ENCODE data around the gene BLNK. TPM values are rescaled to one million over a fixed set of nuclear protein-coding genes. Genes with fewer than 3 reads are reported as not detected.

BLNK gene
- polyA plus RNA-seq, 3 donors from 2014 or later, result 0.74 to 0.81 TPM; not detected in 1

DNA sequence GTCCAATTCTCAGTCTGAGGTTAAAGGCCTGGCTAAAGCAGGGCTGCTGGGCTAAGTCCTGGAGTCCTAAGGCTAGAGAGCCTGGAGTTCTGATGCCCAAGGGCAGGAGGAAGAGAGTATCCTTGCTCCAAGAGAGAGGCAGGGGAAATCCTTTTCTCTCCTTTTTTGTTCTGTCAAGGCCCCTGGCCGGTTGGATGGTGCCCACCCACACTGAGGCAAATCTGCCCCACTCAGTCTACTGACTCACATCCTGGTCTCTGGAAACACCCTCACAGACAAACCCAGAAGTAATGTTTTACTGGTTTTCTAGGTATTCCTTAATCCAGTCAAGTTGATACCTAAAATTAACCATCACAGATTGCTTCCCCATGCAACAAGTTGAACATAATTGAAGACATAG is 118.3 kb downstream of the BLNK start:
- no peak overlapping the region for H3K4me3 Mint-ChIP-seq
- H3K4me1 Mint-ChIP-seq, result peaks cover 0 to 4% of the 10 kb centered on the region in 2 donors
- H3K27me3 Mint-ChIP-seq (ENCODE audit: low read depth in 3 of 3), result no peaks in the 10 kb centered on the region
- H3K9me3 Mint-ChIP-seq, result no peaks in the 10 kb centered on the region
- no peak for DNase-seq
- peaks cover 60 to 76% (median 60%) of the 10 kb centered on the region in 3 donors for H3K36me3 Mint-ChIP-seq
- no peak overlapping the region for H3K27ac Mint-ChIP-seq

DNA sequence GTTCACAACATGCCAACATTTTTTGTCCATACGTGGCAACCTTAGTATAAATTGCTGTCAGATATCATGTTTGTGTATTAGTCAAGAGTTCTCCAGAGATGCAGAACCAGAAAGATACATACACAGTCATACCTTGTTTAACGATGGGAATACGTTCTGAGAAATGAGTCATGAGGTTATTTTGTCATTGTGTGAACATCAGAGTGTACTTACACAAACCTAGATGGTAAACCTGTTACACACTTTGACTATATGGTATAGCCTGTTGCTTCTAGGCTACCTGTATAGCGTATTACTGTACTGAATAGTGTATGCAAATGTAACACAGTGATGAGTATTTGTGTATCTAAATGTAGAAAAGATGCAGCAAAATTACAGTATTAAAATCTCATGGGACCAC is 118.9 kb downstream of the BLNK start:
- H3K9me3 Mint-ChIP-seq, result no peaks in the 10 kb centered on the region
- peaks cover 0 to 4% of the 10 kb centered on the region in 2 donors for H3K4me1 Mint-ChIP-seq
- H3K36me3 Mint-ChIP-seq, result peaks cover 56 to 76% (median 60%) of the 10 kb centered on the region in 3 donors
- no peak for DNase-seq
- no peak overlapping the region for H3K27ac Mint-ChIP-seq
- H3K27me3 Mint-ChIP-seq (ENCODE audit: low read depth in 3 of 3), result no peaks in the 10 kb centered on the region
- H3K4me3 Mint-ChIP-seq, result no peak overlapping the region

Other genes with a start within 250 kb of the BLNK start
- under 1 TPM in 2 of 3 donors, not detected in 1; 0.33 to 0.83 TPM for gene CCNJ, start 228.0 kb downstream of the BLNK start, polyA plus RNA-seq
- 10 to 100 TPM in 2 of 3 donors, 1 to 10 TPM in 1; 8.6 to 15.9 (median 14.9) TPM for gene ZNF518A, start 141.3 kb downstream of the BLNK start, polyA plus RNA-seq
- gene DNTT, start 32.9 kb upstream of the BLNK start, polyA plus RNA-seq, result 1 to 10 TPM in 1 of 3 donors, not detected in 2; 2.1 TPM
- gene OPALIN, start 87.4 kb upstream of the BLNK start, polyA plus RNA-seq, result not detected
- gene TLL2, start 242.4 kb upstream of the BLNK start, polyA plus RNA-seq, result not detected

Data from immature natural killer cell (primary cell).